Neural progenitor cell (in vitro differentiated cells): ENCODE data around the gene PANK4. TPM values are rescaled to one million over a fixed set of nuclear protein-coding genes. Genes with fewer than 3 reads are reported as not detected.
A peak's percentile ranks its signal among the peaks of the same experiment; 100 is the strongest.

Experiments used
- DNase-seq: peaks from one replicate; pipeline ENCODE4 v3.0.0-alpha.2; 2016; ENCODE audit warnings: low spot score
- H2AFZ ChIP-seq: fragments of 200-600 bp; sonication (generic); replicated peaks from 2 replicates; pipeline ENCODE4 v1.6.1; 2016; ENCODE audit warnings: antibody characterized with exemption
- H3F3A ChIP-seq: fragments of 200-600 bp; sonication (generic); 2 replicates; pipeline ENCODE4 v1.6.1; 2016; ENCODE audit warnings: antibody characterized with exemption, low read depth
- H3K27ac ChIP-seq: fragments of 200-600 bp; sonication (generic); 2 replicates; pipeline ENCODE4 v1.5.1; 2016; ENCODE audit warnings: mild to moderate bottlenecking
- H3K27me3 ChIP-seq: fragments of 200-600 bp; sonication (generic); 2 replicates; pipeline ENCODE4 v1.6.1; 2016; ENCODE audit warnings: mild to moderate bottlenecking, moderate library complexity
- H3K36me3 ChIP-seq: fragments of 200-600 bp; sonication (generic); 2 replicates; pipeline ENCODE4 v1.5.1; 2016
- H3K4me1 ChIP-seq: fragments of 200-600 bp; sonication (generic); 2 replicates; pipeline ENCODE4 v1.6.1; 2016; ENCODE audit warnings: mixed run types
- H3K4me2 ChIP-seq: fragments of 200-600 bp; sonication (generic); 2 replicates; pipeline ENCODE4 v1.6.1; 2016
- H3K4me3 ChIP-seq: fragments of 200-600 bp; sonication (generic); 2 replicates; pipeline ENCODE4 v1.5.1; 2016
- H3K79me2 ChIP-seq: fragments of 200-600 bp; sonication (generic); 2 replicates; pipeline ENCODE4 v1.6.1; 2016; ENCODE audit warnings: low read depth
- H3K9ac ChIP-seq: fragments of 200-600 bp; sonication (generic); 2 replicates; pipeline ENCODE4 v1.6.1; 2016
- H3K9me3 ChIP-seq: fragments of 200-600 bp; sonication (generic); 2 replicates; pipeline ENCODE4 v1.5.1; 2016; ENCODE audit warnings: low read depth
- H4K20me1 ChIP-seq: fragments of 200-600 bp; sonication (generic); 2 replicates; pipeline ENCODE4 v1.6.1; 2016; ENCODE audit warnings: low read depth
- H3K27ac Mint-ChIP-seq: 3 replicates; pipeline ENCODE4 v1.8.0; 2021; ENCODE audit warnings: mixed read lengths
- H3K27me3 Mint-ChIP-seq: 2 replicates; pipeline ENCODE4 v1.8.0; 2022; ENCODE audit warnings: low read depth, mild to moderate bottlenecking, inconsistent platforms, moderate library complexity, mixed read lengths; ENCODE audit not compliant: insufficient read depth
- H3K36me3 Mint-ChIP-seq: 3 replicates; pipeline ENCODE4 v1.8.0; 2021; ENCODE audit warnings: mixed read lengths
- H3K4me1 Mint-ChIP-seq: 3 replicates; pipeline ENCODE4 v1.8.0; 2021; ENCODE audit warnings: mixed read lengths
- H3K4me3 Mint-ChIP-seq: 3 replicates; pipeline ENCODE4 v1.8.0; 2021; ENCODE audit warnings: mild to moderate bottlenecking, moderate library complexity, mixed read lengths
- H3K9me3 Mint-ChIP-seq: 3 replicates; pipeline ENCODE4 v1.8.0; 2020; ENCODE audit warnings: mixed read lengths
- CTCF ChIP-seq: fragments of 200-600 bp; sonication (generic); IDR thresholded peaks from 2 replicates; pipeline ENCODE4 v1.5.1; 2017; ENCODE audit warnings: antibody characterized with exemption, mild to moderate bottlenecking
- EZH2 ChIP-seq: fragments of 200-600 bp; sonication (generic); IDR thresholded peaks from 2 replicates; pipeline ENCODE4 v1.6.1; 2017; ENCODE audit warnings: antibody characterized with exemption, mild to moderate bottlenecking, moderate library complexity
- EZH2phosphoT487 ChIP-seq: fragments of 200-600 bp; sonication (generic); IDR thresholded peaks from 2 replicates; pipeline ENCODE4 v1.6.1; 2017; ENCODE audit warnings: antibody characterized with exemption
- total RNA-seq: library from RNA; depleted of rRNA; stranded (reverse); fragments of >200 nt; gene quantifications from 2 replicates; pipeline ENCODE4 v1.2.3, GENCODE V29; 2015; ENCODE audit warnings: low replicate concordance

The PANK4 gene
- total RNA-seq, 1 donor from 2014 or later: 30.6 TPM

GRCh38 chr1:2495546-2495945 lies 30.9 kb downstream of the PANK4 start:
- H2AFZ ChIP-seq: no peak overlapping the region
- H3K9ac ChIP-seq: no peak overlapping the region
- TF ChIP-seq EZH2: no peak
- no peak for TF ChIP-seq CTCF
- no peak for TF ChIP-seq EZH2phosphoT487
- H3K4me1 ChIP-seq: no peaks in the 10 kb centered on the region
- DNase-seq: no peak
- H3K4me3 Mint-ChIP-seq: no peak overlapping the region
- no peak overlapping the region for H3K4me3 ChIP-seq
- no peaks in the 10 kb centered on the region for H3K9me3 ChIP-seq
- H3K27me3 ChIP-seq: no peaks in the 10 kb centered on the region
- H3K36me3 ChIP-seq: no peaks in the 10 kb centered on the region
- no peaks in the 10 kb centered on the region for H3K9me3 Mint-ChIP-seq
- H3K36me3 Mint-ChIP-seq: no peaks in the 10 kb centered on the region
- no peaks in the 10 kb centered on the region for H3F3A ChIP-seq
- H4K20me1 ChIP-seq: no peaks in the 10 kb centered on the region
- peaks cover 14% of the 10 kb centered on the region for H3K4me1 Mint-ChIP-seq
- no peak overlapping the region for H3K4me2 ChIP-seq
- H3K27ac ChIP-seq: no peak overlapping the region
- H3K79me2 ChIP-seq: no peaks in the 10 kb centered on the region
- H3K27ac Mint-ChIP-seq: no peak overlapping the region
- peaks cover 2% of the 10 kb centered on the region for H3K27me3 Mint-ChIP-seq

GRCh38 chr1:2495026-2495425 lies 31.4 kb downstream of the PANK4 start:
- no peak for DNase-seq
- Histone ChIP-seq H2AFZ (no peak overlapping the region), H3K27ac (no peak overlapping the region), H3K36me3 (no peaks in the 10 kb centered on the region), H3K4me3 (no peak overlapping the region), H3K9ac (no peak overlapping the region), H3K4me1 (no peaks in the 10 kb centered on the region), H3K79me2 (no peaks in the 10 kb centered on the region), H3K9me3 (no peaks in the 10 kb centered on the region), H3K27me3 (no peaks in the 10 kb centered on the region), H3F3A (no peaks in the 10 kb centered on the region), H3K4me2 (no peak overlapping the region), H4K20me1 (no peaks in the 10 kb centered on the region)
- Mint-ChIP-seq H3K4me3 (no peak overlapping the region), H3K36me3 (no peaks in the 10 kb centered on the region), H3K27me3 (peaks cover 2% of the 10 kb centered on the region), H3K4me1 (peaks cover 11% of the 10 kb centered on the region), H3K27ac (no peak overlapping the region), H3K9me3 (no peaks in the 10 kb centered on the region)
- TF ChIP-seq EZH2: no peak
- TF ChIP-seq EZH2phosphoT487: no peak
- TF ChIP-seq CTCF: no peak

GRCh38 chr1:2494323-2494693 lies 32.1 kb downstream of the PANK4 start:
- H3K4me2 ChIP-seq: no peak overlapping the region
- Mint-ChIP-seq H3K4me3 (no peak overlapping the region), H3K4me1 (peaks cover 11% of the 10 kb centered on the region), H3K27ac (peak overlapping the region; percentile 79), H3K36me3 (no peaks in the 10 kb centered on the region), H3K9me3 (no peaks in the 10 kb centered on the region), H3K27me3 (peaks cover 2% of the 10 kb centered on the region)
- H3K4me3 ChIP-seq: no peak overlapping the region
- DNase-seq: no peak
- H3K27ac ChIP-seq: no peak overlapping the region
- H4K20me1 ChIP-seq: no peaks in the 10 kb centered on the region
- no peak overlapping the region for H3K9ac ChIP-seq
- H2AFZ ChIP-seq: no peak overlapping the region
- H3K27me3 ChIP-seq: no peaks in the 10 kb centered on the region
- no peaks in the 10 kb centered on the region for H3K79me2 ChIP-seq
- H3K4me1 ChIP-seq: no peaks in the 10 kb centered on the region
- no peaks in the 10 kb centered on the region for H3K36me3 ChIP-seq
- H3F3A ChIP-seq: no peaks in the 10 kb centered on the region
- TF ChIP-seq EZH2phosphoT487 (no peak), EZH2 (no peak), CTCF (no peak)
- H3K9me3 ChIP-seq: no peaks in the 10 kb centered on the region
